Fibroblast of skin of abdomen (primary cell): ENCODE data around the gene SLMAP. TPM values are rescaled to one million over a fixed set of nuclear protein-coding genes. Genes with fewer than 3 reads are reported as not detected.

Experiments used
- DNase-seq: peaks from one replicate; pipeline ENCODE4 v3.0.0-alpha.2; 2013
- polyA plus RNA-seq, 2 experiments: library from polyadenylated mRNA; unstranded; fragments of 120-200 nt; gene quantifications; one replicate each; pipeline ENCODE4 v1.2.1, GENCODE V29; 2013; ENCODE audit not compliant: insufficient read length in 2 of 2

The SLMAP gene
- 33.4 TPM for polyA plus RNA-seq (2013, experiment 1 of 2; ENCODE audit: insufficient read length)
- 29.8 TPM for polyA plus RNA-seq (2013, experiment 2 of 2; ENCODE audit: insufficient read length)

GRCh38 chr3:57755741-57756527 is at the start of gene SLMAP:
Gene SLMAP, plus strand, starts transcription at chr3:57756309. Its CDS starts 1,343 bp downstream, at chr3:57757652.
- DNase-seq, result peak; percentile 97

- DNase-seq, result peak; percentile 87
Observed at GRCh38 chr3:57706462-57706861, 49.6 kb upstream of the SLMAP start.

GRCh38 chr3:57709031-57709430 is 47.1 kb upstream of the SLMAP start:
- no peak for DNase-seq

GRCh38 chr3:57709559-57709958 is 46.5 kb upstream of the SLMAP start:
- DNase-seq, result no peak

GRCh38 chr3:57715686-57716085 is 40.4 kb upstream of the SLMAP start:
- DNase-seq, result no peak

GRCh38 chr3:57717205-57717868 is 38.8 kb upstream of the SLMAP start:
- DNase-seq, result no peak

- DNase-seq, result no peak
Observed at GRCh38 chr3:57718118-57718517, 38.0 kb upstream of the SLMAP start.

GRCh38 chr3:57726397-57726796 is 29.7 kb upstream of the SLMAP start:
- no peak for DNase-seq

- no peak for DNase-seq
Observed at GRCh38 chr3:57727106-57727505, 29.0 kb upstream of the SLMAP start.

GRCh38 chr3:57729334-57730045 is 26.6 kb upstream of the SLMAP start:
- DNase-seq, result peak; percentile 13

GRCh38 chr3:57730682-57731081 is 25.4 kb upstream of the SLMAP start:
- DNase-seq, result no peak

GRCh38 chr3:57731311-57731710 is 24.8 kb upstream of the SLMAP start:
- peak; percentile 25 for DNase-seq

GRCh38 chr3:57733790-57734189 is 22.3 kb upstream of the SLMAP start:
- DNase-seq, result no peak

GRCh38 chr3:57735405-57735804 is 20.7 kb upstream of the SLMAP start:
- DNase-seq, result no peak

GRCh38 chr3:57737840-57738239 is 18.3 kb upstream of the SLMAP start:
- no peak for DNase-seq

GRCh38 chr3:57738391-57738790 is 17.7 kb upstream of the SLMAP start:
- no peak for DNase-seq

- no peak for DNase-seq
Observed at GRCh38 chr3:57740027-57740426, 16.1 kb upstream of the SLMAP start.

GRCh38 chr3:57743496-57743895 is 12.6 kb upstream of the SLMAP start:
- peak; percentile 51 for DNase-seq

GRCh38 chr3:57745101-57745500 is 11.0 kb upstream of the SLMAP start:
- DNase-seq, result no peak

- peak; percentile 14 for DNase-seq
Observed at GRCh38 chr3:57746156-57747010, 9.7 kb upstream of the SLMAP start.

- no peak for DNase-seq
Observed at GRCh38 chr3:57749542-57749941, 6.6 kb upstream of the SLMAP start.

- no peak for DNase-seq
Observed at GRCh38 chr3:57752307-57752706, 3.8 kb upstream of the SLMAP start.
